ENCODE results near the gene DOLK. TPM values are rescaled to one million over a fixed set of nuclear protein-coding genes. Genes with fewer than 3 reads are reported as not detected.

The DOLK gene
- total RNA-seq, 1 donor from 2014 or later: 8.0 TPM

DNA sequence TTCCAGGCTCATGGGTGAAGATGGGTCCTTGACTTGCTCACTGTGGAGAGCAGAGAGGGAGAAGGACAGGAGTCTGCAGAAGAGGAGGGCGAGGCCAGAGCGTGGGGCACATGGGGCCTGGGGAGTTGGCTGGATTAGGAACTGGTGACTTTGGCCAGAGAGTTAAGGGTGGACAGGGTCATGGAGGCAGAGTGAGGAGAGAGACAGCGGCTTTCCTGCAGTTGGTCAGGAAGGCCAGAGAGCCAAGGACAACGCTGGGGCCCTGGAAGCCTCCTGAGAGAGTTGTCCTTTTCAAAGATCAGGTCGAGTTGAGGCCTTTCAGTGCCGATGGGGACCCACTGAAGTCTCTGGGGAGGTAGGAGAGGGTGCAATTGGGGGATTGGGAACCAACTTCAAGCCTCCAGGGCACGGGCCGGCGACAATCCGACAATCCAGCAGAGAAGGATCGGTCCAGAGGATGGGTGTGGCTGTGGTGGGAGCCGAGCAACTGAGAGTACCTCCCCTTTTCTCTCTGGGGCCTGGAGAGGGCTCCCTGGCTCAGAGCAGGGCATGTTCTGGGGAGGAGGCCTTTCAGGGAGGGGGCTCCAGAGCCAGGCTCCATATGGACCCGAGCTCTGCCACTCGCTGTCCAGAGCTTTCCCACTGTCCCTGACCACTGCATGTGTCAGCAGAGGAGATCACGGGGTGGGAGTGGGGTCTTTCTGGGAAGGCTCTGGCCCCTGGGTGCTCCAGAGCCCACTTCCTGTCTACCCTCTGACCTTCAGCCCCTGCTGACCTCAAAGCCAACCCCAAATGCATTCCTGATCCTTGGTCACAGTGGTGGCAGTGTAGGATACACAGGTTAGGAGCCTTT, 34.1 kb downstream of the DOLK start:
- DNase-seq (no peak), ATAC-seq (peak; percentile 12)
- intact Hi-C loops (cut with micrococcal nuclease): no loop called here

DNA sequence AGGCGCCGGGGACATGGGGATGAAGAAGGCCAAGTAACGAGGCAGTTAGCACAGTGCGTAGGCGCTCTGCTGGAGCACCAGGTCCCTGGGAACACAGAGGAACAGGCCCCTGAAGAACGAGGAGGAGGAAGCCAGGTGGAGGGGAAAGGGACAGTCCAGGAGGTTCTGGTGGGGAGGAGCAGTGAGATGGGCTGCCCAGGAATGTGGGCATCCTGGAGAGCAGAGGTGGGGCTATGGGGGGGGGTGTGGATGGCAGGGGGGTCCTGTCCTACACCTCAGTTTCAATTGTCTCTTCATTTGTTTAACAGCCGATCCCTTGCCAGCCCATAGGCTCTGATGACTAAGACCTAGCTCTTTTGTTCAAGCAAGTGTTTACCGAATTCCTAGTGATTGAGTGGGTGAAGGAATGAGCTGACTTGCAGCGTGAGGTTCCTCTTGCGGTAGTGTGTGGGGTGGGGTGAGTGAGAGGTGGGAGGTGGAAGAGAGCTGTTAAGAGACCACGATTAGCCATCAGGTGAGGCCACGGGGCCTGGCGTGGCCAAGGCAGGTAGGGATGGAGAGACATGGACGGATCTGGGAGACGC, 35.0 kb downstream of the DOLK start:
- DNase-seq (no peak), ATAC-seq (no peak)
- intact Hi-C loops (cut with micrococcal nuclease): no loop called here

DNA sequence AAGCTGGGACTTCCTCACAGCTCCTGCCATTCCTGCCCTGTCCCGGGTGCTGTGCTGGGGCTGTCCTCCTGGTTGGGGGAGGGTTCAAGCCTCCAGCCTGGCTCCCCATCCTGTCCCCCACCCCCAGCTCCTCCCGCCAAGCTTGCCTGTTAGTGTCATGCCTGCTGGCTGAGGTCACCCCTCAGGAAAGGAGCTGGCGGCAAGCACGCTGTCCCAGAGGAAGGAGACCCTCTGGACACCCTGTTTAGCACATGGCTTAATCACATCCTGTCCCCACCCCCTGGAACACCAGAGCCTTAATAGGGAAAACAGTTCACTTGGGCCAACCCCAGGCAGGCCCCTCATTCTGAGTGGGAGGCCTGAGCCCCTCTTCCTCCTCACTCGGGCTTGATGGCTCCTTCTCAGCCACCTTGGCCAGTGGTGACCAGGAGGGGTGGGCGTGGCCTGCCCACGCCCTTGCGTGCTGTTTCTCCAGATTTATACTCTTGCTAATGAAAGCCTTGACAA, 35.8 kb downstream of the DOLK start:
- ATAC-seq (peak; percentile 85), DNase-seq (peak; percentile 80)
- intact Hi-C loops (cut with micrococcal nuclease): no loop called here

DNA sequence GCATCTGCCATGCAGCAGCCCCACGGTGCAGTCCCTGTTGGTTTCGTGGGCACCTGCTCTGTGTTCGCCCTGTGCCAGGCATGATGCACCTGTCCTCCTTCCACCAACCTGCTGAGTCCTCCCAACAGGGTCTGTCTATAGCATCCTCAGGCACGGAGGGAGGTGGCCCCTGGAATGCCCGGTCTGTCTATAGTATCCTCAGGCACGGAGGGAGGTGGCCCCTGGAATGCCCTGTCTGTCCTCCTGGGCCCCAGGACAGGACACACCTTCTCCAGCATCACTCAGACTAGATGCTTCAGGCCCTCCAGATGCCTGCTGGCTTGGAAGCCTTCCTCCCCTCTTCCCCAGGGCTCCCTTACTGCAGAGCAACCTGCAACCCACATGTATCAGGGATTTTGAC, 36.5 kb downstream of the DOLK start:
- intact Hi-C loops (cut with micrococcal nuclease): no loop called here
- ATAC-seq: no peak
- DNase-seq: no peak

DNA sequence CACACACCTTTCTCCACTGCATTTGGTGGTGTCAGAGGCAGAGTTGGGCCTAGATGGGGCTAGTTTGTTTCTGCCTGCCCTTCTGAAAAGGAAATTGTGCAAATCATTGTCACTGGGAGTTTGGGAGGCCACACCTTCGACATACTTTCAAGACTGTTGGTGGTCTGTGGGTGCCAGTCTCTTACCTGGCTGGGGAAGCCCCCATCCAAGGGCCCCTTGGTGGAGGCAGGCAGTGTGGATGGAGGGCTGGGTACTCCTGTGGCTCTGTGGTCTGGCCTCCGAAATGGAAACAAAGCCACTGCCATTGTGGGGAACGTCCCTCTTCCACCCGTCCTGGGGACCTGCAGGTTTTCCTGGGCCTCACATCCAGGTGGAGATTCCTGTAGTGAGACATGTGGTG, 37.5 kb downstream of the DOLK start:
- ATAC-seq: no peak

DNA sequence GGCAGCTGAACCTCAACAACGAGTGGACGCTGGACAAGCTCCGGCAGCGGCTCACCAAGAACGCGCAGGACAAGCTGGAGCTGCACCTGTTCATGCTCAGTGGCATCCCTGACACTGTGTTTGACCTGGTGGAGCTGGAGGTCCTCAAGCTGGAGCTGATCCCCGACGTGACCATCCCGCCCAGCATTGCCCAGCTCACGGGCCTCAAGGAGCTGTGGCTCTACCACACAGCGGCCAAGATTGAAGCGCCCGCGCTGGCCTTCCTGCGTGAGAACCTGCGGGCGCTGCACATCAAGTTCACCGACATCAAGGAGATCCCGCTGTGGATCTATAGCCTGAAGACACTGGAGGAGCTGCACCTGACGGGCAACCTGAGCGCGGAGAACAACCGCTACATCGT, 39.0 kb downstream of the DOLK start:
- intact Hi-C loops (cut with micrococcal nuclease): no loop called here
- DNase-seq: no peak
- no peak for ATAC-seq

More for the DNA sequence above, 37.5 kb downstream of the DOLK start:
- intact Hi-C loops (cut with micrococcal nuclease): no loop called here
- no peak for DNase-seq

DNA sequence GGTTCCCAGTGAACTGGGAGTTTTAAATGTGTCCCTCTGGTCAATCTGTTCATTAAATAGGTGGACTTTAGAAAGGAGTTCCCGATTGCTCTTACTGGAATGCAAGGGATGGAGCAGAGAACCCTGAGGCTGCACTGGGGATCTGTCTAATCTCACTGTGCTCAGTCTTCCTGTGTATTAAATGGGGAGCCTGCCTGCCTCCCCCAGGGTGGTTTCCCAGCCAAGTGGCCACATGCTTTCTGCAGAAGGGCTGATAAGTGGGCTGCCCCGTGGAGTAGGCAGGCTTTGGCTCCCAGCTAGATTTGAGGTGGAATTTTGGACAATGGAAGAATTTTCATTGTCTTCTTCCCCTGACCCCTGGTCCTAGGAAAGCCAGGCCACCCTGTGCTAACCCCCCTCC, 40.7 kb downstream of the DOLK start:
- ATAC-seq (no peak), DNase-seq (no peak)
- intact Hi-C loops (cut with micrococcal nuclease): no loop called here

DNA sequence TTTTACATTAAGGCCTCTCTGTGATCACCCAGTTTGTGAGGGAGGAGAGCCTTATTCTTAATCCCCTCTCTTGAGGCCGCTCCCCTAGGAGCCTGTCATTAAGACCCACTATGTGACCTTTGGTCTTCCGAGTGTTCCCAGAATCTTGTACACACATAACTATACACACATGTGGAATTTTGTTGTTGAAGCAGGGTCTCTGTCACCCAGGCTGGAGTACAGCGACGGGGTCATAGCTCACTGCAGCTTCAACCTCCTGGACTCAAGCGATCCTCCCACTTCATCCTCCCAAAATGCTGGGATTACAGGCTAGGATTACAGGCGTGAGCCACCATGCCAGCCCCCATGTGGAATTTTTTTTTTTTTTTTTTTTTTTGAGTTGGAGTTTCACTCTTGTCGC, 41.4 kb downstream of the DOLK start:
- no peak for ATAC-seq
- no peak for DNase-seq
- intact Hi-C loops (cut with micrococcal nuclease): no loop called here

DNA sequence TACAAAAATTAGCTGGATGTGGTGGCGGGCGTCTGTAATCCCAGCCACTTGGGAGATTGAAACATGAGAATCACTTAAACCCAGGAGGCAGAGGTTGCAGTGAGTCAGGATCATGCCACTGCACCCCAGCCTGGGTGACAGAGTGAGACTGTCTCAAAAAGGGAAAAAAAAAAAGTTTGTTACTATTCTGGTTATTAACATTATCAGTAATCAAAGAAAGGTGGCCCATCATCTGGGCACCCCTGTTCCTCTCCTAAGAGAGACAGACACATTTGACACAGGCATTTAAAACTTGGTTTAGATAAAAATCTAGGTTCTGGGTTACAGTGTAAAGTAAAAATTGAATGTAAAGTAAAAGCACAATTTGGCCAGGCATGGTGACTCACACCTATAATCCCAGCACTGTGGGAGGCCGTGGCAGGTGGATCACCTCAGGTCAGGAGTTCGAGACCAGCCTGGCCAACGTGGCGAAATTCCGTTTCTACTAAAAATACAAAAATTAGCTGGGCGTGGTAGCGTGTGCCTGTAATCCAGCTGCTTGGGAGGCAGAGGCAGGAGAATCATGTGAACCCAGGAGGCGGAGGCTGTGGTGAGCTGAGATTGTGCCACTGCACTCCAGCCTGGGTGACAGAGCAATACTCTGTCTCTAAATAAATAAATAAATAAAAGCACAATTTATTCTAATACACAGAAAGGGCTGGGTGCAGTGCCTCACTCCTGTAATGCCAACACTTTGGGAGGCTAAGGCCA, 43.4 kb downstream of the DOLK start:
- DNase-seq (no peak), ATAC-seq (no peak)
- intact Hi-C loops (cut with micrococcal nuclease): no loop called here

DNA sequence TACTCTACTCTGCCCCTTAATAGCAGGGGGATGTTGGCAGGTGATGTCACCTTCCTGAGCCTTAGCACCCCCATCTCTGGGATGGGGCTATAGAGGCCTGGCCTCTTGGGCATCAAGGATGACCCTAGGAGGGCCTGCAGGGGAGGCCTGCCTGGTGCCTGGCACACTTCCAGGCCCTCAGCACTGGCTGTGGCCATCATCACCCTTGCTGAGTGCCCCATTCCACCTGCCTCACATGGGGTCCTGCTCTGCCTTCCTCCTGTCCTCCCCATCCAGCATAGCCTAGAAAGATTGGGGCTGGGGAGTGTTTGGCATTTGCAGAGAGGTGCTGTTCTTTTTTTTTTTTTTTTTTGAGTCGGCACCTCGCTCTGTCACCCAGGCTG, 44.3 kb downstream of the DOLK start:
- intact Hi-C loops (cut with micrococcal nuclease): no loop called here

DNA sequence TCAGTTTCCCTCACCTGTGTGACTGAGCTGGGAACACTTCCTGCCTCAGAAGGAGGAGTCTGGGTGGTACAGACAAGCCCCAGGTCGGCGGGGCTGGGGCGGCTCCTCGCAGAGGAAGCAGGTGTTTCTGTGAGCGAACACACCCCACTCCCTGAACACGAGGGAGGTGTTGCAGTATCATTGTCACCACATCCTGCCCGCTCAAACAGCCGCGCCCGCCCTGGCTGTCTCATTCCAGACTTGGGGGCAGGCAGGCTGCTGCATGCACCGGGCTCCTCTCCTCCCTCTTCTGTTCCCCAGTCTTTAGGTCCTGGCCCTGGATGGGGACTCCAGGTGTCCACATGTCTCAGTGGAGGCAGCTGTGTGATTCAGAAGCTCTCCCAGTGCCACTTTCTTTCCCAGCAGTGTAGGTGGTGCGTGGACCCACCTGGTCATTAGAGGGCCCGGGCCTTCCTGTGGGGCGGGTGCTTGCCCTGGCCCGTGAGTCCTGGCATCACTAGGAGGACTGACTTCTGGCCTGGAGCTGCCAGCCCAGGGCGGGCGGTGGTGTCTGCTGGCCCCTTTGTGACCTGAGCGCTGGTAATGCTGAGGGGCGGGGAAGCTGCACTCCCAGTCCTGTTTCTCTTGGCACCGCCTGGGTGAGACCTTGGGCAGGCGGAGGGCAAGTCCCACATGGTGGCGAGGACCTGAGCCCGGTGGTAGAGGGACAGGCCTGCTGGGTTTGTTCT, 44.9 kb downstream of the DOLK start:
- ATAC-seq (peak; percentile 55), DNase-seq (peak; percentile 67)
- intact Hi-C loops (cut with micrococcal nuclease): no loop called here

More for the DNA sequence above, 44.3 kb downstream of the DOLK start:
- no peak for DNase-seq
- ATAC-seq: no peak

DNA sequence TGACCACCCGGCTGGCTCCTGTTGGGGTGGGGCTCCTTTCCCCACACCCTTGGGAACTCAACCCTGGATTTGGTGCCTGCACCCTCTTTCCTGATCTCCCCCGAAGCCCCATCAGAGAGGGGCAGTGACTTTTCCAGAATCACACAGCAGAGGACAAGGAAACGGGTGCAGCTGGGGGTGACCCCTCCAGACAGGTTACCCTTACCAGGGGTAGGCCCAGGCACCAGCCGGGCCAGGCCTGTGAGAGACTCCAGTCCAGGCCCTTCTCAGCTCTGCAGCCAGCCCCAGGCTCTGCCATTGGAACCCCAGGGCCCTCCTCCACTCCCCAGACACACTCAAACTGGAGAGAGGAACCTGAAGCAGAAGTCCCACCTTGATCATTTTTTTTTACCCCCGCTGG, 45.6 kb downstream of the DOLK start:
- ATAC-seq (no peak), DNase-seq (no peak)
- intact Hi-C loops (cut with micrococcal nuclease): no loop called here

DNA sequence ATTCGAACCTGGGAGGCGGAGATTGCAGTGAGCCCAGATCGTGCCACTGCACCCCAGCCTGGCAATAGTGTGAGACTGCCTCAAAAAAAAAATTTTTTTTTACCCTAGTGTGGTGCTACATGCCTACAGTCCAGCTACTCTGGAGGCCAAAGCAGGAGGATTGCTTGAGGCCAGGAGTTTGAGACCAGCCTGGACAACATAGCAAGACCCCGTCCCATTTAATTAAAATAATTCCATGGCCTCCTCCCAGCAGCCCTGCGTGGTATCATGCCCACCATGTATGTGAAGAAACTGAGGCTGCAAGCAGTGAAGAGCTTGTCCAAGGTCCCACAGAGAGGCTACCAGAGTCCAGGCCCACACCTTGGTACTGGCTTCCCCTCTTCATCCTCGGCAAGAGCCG, 46.0 kb downstream of the DOLK start:
- ATAC-seq (no peak), DNase-seq (no peak)
- intact Hi-C loops (cut with micrococcal nuclease): no loop called here

DNA sequence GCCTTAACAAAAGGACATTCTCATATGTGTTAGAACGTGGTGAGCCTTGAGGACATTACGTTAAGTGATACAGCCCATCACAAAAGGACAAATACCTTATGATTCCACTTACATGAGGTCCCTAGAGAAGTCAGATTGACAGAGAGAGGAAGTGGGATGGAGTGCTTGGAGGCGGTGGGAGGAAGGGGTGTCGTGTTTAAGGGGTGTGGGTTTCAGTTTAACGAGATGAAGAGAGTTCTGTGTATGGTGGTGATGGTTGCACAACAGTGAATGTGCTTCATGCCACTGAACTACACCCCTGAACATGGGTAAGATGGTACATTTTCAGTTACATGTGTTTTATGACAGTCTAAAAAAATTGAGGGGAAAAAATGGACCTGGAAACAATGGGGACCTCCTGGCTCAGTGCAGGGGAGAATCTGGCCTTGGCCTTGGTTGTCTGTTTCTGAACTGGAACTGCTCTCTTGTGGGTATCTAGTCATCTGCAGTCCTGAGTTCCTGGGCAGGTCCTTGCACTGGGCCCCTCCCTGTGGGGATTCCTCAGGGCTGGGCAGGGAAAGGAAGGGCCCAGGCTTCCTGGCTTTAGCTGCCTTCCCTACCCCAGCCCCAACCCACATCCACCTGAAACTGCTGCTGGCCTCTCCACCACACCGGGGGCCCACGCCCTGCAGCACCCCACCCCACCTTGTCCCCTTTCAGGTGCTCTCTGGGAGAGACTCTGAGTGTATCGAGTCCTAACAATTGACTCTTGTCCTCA, 47.7 kb downstream of the DOLK start:
- intact Hi-C loops (cut with micrococcal nuclease): no loop called here
- no peak for DNase-seq
- ATAC-seq: peak; percentile 53

DNA sequence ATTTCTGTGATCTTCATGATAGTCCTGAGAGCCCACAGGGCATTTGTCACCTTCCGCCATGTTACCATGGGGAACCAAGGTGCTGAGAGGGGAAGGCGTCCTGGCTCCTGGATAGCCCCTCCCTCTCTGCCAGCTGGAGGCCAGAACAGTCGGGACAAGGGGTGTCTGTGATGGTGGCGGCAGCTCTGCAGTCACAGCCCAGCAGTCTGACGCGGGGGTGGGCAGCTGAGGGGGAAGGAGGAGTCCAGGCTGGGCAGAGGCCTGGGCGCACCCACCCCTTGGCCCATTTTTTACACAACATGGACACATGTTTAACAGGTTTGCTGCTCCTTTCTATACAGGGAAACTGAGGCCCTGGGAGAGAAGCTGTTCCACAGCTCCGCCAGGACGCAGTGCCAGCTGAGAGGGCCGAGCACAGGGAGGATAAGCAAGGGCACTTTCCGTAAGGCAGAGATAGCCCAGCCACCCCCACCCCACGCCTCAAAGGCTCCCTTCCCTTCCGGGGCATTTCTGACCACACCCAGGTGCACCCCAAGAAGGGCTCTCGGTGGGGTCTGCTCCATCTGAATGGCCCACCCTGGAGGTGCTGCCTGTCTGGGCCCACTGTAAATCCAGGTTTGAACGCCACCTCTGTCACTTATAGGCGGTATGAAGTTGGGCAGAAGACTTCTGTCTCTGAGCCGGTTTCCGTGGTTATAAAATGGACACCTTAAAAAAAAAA, 48.4 kb downstream of the DOLK start:
- intact Hi-C loops (cut with micrococcal nuclease): no loop called here
- no peak for DNase-seq
- ATAC-seq: no peak

DNA sequence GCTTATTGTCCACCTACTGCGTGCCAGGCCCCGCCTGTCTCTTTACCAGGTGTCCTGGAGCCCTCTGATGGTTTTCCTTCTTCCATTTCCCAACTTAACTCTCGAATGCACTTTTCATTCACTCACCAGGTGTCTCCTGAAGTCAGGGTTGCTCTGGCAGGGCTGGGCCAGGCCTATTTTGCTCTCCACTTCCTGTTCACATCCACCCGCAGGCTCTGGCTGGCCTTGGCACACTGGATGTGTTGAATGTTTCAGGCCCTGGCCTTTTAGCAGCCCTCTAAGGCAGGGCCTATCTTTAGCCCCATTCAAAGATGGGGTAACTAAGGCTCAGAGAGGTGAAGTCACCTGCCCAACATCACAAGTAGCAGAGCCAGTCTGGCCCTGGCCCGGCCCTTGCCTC, 49.0 kb downstream of the DOLK start:
- ATAC-seq (no peak), DNase-seq (no peak)
- intact Hi-C loops (cut with micrococcal nuclease): no loop called here

DNA sequence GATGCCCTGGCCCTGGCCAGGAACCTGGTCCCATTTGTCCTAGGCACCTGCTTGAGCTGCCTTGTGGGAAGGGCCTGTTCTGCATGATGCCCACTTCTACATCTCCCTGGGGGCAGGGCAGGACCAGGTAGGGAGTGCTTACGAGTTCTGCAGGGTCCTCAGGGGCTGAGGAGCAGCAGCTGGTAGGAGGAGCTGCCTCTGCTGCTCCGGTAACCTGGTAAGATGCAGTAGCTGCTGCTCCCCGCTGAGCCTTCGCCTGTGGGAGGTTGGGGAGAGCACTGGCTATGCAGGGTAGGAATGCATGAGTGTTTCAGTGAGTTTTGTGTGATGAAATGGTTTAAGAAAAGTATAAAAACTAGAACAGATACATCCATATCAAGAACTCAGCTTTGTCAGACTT, 51.8 kb downstream of the DOLK start:
- DNase-seq (no peak), ATAC-seq (no peak)
- intact Hi-C loops (cut with micrococcal nuclease): no loop called here

All from left ventricle myocardium superior (tissue), 1 donor.